Right forelimb (tissue), 1 donor: Measurements from ENCODE around the gene CCDC142.
"Not testable (repeated sequence)": the region's sequence is repeated elsewhere in the genome, so short reads cannot be mapped to it uniquely, and the experiment has no call there.

Source experiments
- DNase-seq: peaks from one replicate; pipeline ENCODE4 v3.0.0-alpha.2; 2018

CCDC142 gene

DNA sequence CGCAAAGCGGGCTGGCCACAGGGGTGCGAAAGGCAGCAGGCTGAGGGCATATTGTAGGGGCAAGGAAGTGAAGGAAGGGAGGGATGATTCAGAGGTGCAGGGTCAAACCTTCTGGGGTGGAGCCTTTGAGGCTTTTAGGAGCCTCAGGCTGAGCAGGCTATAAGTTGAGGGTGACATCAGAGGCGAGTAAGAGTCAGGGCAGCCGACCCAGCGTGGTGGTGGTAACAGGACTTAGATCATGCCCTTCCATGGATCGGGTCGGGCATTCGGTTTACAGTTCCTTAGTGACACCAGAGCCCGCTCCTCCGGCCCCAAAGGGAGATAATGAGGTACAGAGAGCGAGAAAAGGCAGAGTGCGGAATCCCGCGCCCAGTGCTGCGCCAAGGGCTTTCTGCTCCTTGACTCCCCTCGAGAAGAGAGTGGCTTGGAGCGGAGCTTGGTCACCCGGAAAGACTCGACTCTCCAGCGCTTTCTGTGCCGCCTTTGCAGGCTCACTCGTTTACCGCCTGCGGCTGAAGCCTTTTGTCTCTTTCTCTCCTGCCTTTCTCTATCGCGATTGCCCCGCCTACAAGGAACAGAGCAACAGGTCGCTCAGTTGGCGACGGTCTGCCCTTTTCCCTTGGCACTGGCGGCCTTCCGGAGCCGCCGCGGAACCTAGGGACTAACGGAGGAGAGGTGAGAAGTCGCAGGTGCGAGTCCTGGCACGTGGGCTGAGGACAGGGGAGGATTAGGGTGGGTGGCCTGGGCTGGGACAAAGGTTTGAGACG lies 15.9 kb upstream of the CCDC142 start:
- peak; percentile 58 for DNase-seq

DNA sequence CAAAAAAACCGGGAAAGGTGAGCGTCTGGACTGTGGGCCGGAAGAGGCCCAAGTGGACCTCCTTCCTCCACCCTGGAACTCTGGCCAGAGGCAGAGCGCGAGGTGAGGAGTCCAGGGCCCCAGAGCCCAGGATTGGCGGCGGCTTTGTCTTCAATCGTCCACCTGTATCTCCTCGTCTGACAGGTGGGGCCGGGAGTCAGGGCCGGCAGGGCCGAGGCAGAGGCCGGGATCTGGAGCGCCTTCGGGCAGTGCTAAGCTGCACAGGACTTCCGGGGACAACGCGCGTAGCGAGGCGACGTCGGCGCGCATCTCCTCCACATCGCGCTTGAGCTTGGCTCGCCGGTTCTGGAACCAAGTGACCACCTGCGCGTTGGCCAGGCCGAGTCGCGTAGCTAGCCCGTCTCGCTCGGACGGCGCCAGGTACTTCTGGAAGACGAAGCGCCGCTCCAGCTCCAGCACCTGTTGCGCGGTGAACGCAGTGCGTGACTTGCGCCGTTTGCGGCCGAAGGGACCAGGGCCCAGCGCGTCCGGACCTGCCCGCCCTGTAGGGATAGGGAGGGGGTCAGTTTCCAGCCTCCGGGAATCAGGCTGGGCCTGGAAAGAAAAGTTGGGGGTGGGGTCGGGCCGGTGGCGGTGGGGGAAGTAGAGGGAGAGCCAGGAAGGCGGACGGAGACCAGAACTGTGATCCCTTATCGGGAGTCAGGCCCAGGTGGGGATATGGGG lies 15.1 kb upstream of the CCDC142 start:
- peak; percentile 53 for DNase-seq

DNA sequence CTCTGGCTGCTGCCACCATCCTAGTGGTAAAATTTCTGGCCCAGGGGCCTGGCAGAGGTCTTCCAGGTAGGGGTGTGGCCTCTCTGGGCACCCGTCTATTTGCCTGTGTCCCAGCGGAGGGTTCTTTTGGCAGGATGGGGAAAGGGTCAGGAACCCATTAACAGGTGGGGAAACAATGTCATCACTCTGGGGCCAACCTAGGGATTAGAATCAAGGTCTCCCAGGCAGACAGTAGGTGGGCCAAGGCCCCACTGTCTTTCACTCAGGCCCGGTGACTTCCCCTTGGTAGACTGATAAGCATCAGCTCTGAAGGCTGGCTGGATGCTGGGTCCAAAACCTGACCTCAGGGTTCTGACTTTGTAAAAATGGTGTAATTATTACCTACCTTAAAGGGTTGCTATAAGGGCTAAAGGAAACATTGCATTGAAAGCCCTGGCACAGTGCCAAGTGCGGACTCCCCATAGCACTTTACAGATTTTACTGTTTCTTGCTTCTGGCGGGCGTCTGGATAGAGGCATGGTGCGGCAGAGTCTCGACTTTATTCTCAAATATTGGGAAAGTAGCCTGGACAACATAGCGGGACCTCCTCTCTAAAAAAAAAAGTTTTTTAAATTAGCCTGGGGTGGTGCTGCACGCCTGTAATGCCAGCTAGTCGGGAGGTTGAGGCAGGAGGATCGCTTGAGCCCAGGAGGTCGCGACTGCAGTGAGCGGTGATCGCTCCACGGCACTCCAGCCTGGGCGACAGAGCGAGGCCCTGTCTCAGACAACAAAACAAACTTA lies 14.4 kb upstream of the CCDC142 start:
- DNase-seq = peak; percentile 56

DNA sequence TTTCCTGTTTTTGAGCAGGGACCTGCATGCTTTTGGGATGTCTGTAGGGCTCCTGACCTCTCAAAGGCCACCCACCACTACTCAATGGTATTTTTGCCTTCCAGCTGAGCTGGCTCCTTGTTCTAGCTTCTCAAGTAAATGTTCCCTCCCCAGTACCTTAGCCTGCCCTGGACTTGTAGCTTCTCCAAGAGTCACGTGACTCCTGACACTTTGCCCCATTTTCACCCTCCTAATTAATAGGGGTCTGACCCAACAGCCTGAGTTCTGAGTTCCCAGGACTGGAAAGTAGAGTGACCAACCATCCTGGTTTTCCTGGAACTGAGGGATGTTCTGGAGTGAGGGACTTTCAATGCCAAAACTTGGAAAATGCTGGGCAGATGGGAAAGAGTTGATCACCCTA lies 12.6 kb upstream of the CCDC142 start:
- no peak for DNase-seq

DNA sequence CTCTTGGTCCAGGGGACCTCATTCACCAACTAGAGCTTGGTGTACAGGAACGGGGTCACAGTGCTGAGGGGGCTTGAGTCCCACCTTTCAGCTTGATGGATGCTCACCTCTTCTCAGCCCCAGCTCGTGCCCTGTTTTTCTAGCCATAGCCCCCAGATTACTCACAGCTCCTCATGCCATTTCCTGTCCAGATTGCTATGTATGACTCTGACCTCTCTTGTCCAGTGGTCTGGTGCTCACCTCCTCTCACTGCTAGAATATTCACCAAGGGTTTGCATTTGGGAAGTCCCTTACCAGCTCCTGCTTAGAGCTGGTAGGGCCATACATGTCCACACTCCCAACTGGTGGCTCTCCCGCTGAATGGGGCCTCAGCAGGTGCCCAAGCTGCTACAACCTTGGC lies 10.7 kb upstream of the CCDC142 start:
- DNase-seq = no peak

DNA sequence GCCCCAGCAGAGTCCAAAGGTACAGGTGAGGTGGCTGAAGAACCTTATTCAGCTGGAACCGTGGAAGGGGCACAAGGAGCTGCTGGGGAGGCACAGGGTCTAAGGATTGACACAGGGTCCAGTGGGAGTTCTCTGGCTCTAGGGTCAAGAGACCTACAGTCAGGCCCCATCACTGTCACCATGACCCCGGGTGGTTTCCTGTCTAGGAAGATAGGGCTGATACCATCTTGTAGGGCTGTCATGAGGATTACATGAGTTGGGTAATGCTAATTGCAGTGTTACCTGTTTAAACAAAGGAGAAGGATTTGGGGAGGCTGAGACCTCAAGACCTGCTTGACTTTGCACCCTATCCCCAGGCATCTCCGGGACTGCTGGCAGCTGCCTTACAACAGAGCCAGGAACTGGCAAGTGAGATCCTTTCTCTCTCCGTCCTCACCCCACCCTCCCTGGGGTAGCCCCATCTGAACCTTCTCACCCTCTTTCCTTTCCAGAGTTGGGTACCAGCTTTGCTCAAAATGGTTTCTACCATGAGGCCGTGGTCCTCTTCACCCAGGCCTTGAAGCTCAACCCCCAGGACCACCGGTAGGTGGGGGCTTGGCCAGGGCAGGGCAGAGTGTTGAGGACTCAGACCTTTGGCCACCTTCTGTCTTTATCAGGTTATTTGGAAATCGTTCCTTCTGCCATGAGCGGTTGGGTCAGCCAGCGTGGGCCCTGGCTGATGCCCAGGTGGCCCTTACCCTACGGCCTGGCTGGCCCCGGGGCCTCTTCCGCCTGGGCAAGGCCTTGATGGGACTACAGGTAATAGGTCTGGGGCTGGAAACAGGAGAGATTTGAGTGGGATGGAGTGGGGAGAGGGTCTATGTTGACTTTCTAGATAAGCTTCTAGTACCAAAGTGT lies 9.1 kb upstream of the CCDC142 start:
- no peak for DNase-seq

DNA sequence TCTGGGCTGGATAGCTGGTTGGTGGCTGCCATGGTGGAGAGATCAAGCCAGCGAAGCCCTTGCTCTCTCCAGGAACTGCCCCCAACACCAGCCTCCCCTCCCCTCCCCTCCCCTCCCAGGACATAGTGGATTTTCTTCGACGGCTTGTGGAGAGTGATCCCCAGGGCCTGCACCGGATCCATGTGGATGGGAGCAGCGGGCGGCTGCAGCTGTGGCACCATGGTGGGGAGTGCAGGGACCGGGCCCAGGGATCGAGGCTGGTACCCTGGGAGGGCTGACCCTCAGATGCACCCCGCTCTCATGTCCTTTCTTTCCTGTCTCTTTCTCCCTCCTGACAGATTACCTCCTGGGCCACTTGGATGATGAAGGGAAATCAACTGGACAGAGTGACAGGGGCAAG lies 7.1 kb upstream of the CCDC142 start:
- DNase-seq = no peak

DNA sequence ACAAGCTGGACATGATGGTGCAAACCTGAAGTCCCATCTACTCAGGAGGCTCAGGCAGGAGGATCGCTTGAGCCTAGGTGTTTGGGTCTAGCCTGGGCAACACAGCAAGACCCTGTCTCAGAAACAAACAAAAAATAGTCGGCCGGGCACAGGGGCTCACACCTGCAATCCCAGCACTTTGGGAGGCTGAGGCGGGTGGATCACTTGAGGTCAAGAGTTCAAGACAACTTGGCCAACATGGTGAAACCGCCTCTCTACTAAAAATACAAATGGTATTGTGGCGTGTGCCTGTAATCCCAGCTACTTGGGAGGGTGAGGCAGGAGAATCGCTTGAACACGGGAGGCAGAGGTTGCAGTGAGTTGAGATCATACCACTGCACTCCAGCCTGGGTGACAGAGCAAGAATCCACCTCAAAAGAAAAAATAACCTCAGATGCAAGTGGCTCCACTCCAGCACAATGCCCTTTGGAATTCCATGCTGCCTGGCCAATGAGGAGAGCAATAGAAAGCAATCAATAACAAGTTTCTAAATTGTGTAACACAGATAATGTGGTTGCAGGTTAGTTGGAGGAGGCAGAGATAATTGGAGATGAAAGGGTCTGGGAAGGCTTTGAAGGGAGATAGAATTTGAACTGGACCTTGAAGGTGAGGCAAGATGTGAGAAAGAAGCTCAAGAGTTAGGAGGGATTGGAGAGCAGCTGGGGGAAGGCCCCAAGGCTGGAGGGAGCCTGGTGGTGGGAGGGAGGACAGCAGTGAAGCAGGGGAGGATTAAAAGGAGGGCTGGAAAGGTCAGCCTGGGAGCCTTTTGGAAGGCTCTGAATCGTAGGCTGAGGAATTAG lies 6.1 kb upstream of the CCDC142 start:
- no peak for DNase-seq

DNA sequence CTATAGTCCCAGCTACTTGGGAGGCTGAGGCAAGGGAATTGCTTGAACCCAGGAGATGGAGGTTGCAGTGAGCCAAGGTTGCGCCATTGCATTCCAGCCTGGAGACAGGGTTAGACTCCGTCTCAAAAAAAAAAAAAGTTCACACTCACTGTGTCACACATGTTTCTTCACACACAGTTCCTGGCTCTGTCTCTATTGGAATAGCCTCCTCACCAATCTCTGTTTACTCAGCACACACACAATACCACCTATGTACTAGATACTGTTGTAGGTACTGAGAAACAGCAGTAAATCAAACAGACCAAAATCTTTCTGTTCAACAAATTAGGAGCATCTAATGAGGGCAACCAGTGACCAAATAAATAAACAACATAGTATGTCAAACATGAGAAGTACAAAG lies 3.3 kb upstream of the CCDC142 start:
- DNase-seq = no peak

DNA sequence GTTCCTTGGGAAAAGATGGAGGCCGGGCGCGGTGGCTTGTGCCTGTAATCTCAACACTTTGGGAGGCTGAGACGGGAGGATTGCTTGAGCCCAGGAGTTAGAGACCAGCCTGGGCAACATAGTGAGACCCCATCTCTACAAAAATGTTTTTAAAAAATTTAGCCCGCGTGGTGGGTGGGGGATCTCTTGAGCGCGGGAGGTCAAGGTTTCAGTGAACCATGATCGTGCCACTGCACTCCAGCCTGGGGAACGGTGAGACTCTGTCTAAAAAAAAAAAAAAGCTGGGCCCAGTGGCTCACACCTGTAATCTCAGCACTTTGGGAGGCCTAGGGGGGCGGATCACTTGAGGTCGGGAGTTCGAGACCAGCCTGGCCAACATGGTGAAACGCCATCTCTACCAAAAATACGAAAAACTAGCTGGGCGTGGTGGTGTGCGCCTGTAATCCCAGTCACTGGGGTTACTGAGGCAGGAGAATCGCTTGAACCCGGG lies 922 bp upstream of the CCDC142 start:
- DNase-seq = not testable (repeated sequence)

DNA sequence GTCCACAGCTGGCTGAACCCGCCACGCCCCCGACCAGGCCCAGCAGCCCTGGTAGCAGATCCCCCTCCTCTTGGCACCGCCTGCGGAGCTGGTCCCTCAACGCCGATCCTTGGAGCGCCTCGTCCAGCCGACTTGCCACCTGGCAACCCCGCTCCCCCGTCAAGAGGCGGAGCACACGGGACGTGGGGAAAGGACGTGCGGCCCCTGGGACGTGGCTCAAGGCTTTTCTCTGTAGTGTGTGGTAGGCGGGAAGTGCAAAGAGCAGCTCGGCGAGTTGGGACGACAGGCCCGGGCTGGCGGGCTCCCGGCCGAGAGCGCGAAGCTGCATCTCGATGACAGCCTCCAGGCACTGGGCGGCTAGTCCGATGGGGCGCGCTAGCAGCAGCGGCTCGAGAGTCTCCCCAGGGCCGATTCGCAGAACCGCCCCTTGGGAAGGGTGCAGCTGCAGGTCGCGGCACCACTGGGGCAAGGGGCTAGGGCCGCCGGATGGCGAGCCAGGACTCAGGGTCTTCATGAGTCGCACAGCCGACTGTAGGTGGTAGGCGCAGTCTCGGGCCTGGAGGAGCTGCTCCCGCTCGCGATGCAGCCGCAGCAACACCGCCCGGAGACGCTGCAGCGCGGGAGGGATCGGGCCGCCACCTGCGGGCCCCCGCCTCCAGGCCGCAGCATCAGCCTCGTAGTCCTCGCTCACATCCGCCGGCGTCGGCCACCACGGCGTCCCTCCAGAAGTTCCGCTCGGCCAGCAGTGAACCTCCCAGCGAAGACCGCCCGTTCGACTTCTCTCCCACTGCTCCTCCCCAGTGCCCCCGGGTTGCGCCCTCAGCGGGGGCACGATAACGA lies 617 bp downstream of the CCDC142 start:
- no peak for DNase-seq

DNA sequence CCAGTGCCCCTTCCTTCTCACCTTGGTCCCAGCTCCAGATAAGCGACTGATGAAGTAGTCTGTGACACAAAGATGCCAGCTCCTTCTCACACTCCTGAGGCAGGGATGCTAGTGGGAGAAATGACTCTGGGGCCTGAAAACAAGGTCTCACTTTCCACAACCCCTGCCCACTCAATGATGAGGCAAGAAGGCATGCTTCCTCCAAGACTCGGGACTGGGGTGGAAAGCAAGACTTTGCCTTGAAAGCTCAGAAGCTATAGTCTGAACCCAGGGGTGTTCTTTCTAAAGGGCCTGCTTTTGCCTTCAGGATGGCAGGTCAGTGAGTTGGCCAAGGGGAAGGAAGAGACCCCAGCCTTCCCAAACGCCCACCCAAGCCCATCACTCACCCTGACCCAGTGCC lies 1.4 kb downstream of the CCDC142 start:
- DNase-seq = no peak

DNA sequence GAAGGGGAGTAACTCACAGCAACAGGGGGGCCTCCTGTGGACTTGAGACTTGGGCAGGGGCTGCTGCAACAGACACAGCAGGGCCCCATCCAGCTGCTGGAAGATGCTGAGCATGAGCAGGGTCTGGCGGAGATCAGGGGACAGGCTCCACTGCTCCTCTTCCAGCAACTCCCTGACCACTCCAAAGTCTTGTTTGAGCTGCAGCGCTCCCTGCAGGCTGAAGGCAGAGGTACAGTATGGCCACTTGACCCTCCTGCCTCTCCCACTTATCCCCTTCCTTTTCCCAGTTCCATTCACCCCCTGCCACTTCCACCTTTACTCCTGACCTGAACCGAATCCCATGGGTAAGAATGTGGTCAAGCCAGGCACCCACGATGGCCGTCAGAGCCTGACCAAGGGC lies 7.9 kb downstream of the CCDC142 start:
- no peak for DNase-seq

DNA sequence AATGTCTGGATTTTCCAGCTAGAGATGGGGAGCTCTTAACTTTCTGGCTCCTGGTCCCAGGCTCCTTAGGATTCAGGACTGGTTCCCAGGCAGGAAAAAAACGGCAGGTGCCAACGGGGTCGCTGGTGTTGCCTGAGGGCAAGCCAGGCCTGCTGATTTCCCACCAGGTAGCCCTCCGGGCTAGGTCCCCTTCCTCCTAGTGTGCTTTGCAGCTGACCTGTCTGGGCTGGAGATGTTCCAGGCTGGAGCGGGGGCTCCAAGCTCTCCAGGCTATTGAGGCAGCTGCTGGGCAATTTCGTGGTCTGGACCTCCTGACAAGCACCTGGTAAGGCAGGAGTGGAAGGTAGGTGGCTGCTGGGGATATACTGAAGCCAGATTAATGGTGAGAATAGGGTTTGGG lies 8.3 kb downstream of the CCDC142 start:
- no peak for DNase-seq

DNA sequence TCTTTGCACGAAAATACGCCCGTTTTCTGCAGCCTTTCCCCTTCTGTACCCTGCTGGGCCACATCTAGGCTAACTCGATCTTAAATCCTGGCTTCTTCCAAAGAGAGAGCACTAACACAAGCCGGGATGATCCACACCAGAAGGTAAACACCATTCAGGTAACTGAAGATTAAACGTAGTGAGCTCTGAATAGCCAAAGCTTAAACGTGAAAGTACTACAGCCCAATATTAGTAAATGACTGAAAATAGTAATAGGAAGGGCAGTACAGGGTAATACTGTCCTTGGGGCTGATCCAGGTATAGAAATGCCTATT lies 9.9 kb downstream of the CCDC142 start:
- DNase-seq = no peak

DNA sequence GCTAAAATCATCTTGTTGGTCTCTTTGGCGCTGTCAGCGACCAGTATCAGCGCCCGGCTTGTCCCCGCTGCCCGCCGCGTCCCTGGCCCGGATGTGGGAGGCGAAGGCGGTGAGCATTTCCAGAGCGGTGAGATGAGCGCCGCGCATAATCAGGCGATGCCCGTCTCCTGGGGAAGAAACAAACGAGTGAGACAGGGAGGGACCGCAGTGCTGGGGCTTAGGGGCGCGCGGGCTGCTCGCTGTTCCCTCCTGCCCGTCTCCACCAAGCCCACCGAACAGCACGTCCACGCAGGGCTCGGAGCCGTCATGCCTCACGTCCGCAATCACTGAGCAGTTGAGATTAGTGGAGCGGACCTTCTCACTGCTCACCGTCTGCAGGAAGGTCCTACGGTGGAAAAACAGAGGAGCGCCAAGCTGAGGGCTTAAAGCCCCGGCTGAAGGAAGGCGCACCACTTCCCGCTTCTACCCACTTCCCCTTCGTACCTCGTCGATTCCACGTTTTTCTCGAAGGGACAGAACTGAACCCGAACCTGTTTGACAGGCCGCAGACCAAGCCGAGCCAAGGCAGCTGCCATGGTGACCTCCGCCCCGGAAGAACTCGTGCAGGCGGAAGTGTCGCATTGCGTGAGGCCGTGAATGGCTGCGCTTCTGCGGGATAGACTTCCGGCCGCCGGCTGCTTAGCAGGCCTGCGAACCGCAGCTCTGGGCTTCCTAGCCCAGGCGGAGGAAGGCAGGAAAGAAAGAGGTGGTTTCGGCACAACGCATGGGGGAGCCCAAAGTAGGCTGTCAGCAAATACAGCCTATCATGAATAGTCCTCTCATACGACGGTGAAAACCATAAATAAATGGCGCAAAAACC lies 10.5 kb downstream of the CCDC142 start, which contains the start of gene MRPL53:
TSS of gene MRPL53 (minus strand) at position 595 of the 859 bp plus-strand sequence. CDS start at position 575, 20 bp downstream.
- DNase-seq = peak; percentile 98

DNA sequence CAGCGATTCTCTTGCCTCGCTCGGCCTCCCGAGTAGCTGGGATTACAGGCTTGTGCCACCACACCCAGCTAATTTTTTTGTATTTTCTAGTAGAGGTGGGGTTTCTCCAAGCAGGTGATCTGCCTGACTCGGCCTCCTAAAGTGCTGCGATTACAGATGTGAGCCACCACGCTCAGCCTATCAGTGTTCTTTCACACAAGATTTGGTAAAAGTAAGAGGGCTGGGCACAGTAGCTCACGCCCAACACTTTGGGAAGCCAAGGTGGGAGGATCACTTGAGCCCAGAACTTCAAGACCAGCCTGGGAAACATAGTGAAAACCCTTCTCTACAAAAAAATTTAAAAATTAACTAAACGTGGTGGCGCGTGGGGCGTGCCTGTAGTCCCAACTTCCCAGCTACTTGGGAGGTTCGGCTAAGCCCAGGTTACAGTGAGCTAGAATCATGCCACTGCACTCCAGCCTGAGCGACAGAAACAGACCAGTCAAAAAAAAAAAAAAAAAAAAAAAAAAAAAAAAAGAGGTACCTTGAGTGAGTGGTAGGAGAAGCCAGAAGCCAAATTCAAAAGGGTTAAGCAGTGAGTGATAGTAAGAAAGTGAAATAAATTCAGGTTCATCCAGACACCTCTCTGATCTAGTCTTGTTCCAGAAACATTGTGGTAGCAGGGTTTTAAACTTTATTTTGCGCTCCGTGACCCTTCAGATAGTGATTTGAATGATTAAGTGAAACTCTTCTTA lies 11.3 kb downstream of the CCDC142 start:
- DNase-seq = no peak

DNA sequence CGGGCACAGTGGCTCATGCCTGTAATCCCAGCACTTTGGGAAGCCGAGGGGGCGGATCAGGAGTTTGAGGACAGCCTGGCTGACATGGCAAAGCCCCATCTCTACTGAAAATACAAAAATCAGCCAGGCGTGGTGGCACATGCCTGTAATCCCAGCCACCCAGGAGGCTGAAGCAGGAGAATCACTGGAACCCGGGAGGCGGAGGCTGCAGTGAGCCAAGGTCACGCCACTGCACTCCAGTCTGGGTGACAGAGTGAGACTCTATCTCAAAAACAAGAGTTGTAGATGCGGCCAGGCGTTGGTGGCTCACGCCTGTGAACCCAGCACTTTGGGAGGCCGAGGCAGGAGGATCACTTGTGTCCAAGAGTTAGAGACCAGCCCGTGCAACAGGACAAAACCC lies 12.1 kb downstream of the CCDC142 start:
- DNase-seq = not testable (repeated sequence)

DNA sequence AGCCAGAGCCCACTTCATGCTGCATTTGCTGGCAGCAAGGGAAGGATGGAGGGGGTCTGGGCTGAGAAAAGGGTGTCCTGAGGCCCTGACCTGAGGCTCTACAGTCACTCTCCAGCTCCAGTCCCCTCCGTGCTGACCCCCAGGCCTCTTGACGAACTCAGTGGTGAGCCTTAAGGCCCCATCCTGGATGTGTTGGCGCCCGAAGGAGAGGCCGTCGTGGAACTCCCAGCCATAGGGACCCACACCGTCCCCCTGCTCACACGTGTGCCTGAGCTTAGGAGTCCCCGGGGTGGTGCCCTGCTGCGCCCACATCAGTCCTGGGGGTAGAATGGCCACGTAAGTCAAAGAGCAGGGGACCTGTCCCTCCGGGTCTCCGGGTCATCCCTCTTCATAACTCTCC lies 18.4 kb downstream of the CCDC142 start:
- DNase-seq = no peak
